Gastroesophageal sphincter (tissue), 3 donors: ENCODE measurements around the gene RAB1B.
A peak's percentile ranks its signal among the peaks of the same experiment; 100 is the strongest.

Source experiments
- CTCF ChIP-seq, 4 experiments: fragments of 200-600 bp in 2 of 4; fragments of 450-650 bp in 2 of 4; sonication (generic) in 1 of 4; IDR thresholded peaks; one replicate each; pipeline ENCODE4 v1.5.1; 2017 to 2019; ENCODE audit warnings: antibody characterized with exemption in 4 of 4, mild to moderate bottlenecking in 2 of 4, moderate library complexity in 2 of 4
- EP300 ChIP-seq: sonication (generic); formaldehyde crosslinking; IDR thresholded peaks from one replicate; pipeline ENCODE4 v1.6.1; 2017; ENCODE audit warnings: antibody characterized with exemption, mild to moderate bottlenecking
- POLR2A ChIP-seq, 2 donors: fragments of 450-650 bp; IDR thresholded peaks; one replicate each; pipeline ENCODE4 v1.6.1; 2017; ENCODE audit warnings: antibody characterized with exemption in 2 of 2, mild to moderate bottlenecking in 2 of 2, moderate library complexity in 1 of 2
- POLR2AphosphoS5 ChIP-seq: sonication (generic); formaldehyde crosslinking; IDR thresholded peaks from one replicate; pipeline ENCODE4 v1.6.1; 2017; ENCODE audit warnings: antibody characterized with exemption

GRCh38 chr11:66268952-66269905 lies 790 bp downstream of the RAB1B start:
- peak in 1 of 4 experiments; percentile 8 for TF ChIP-seq CTCF (IDR thresholded peaks at IDR 0.05)
- TF ChIP-seq POLR2A (IDR thresholded peaks at IDR 0.05): no peak
- TF ChIP-seq POLR2AphosphoS5: no peak
- TF ChIP-seq EP300: no peak
